VCaP (cell line): ENCODE data around the gene MYPN.
"Not testable (repeated sequence)": the region's sequence is repeated elsewhere in the genome, so short reads cannot be mapped to it uniquely, and the experiment has no call there.

Experiments
- H3K27ac ChIP-seq: fragments of 450-650 bp; 2 replicates; pipeline ENCODE4 v1.5.1; 2017
- TF ChIP-seq, protein P1 (sequence below): fragments of 450-650 bp; conservative IDR thresholded peaks from 2 replicates; pipeline ENCODE4 v1.5.1; 2017; ENCODE audit warnings: mild to moderate bottlenecking, moderate library complexity

Gene MYPN

DNA sequence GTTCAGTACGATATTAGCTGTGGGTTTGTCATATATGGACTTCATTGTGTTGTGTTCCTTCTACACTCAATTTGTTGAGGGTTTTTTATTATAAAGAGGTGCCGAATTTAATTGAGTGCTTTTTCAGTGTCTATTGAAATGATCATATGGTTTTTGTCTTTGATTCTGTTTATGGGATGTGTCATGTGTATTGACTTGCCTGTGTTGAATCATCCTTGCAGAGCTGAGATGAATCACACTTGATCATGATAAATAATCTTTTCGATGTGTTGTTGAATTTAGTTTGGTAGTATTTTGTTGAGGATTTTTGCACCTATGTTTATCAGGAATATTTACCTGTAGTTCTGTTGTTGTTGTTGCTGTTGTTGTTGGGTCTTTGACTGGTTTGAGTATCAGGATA lies 82.8 kb downstream of the MYPN start:
- H3K27ac ChIP-seq = no peak overlapping the region
- TF ChIP-seq, protein P1, sequence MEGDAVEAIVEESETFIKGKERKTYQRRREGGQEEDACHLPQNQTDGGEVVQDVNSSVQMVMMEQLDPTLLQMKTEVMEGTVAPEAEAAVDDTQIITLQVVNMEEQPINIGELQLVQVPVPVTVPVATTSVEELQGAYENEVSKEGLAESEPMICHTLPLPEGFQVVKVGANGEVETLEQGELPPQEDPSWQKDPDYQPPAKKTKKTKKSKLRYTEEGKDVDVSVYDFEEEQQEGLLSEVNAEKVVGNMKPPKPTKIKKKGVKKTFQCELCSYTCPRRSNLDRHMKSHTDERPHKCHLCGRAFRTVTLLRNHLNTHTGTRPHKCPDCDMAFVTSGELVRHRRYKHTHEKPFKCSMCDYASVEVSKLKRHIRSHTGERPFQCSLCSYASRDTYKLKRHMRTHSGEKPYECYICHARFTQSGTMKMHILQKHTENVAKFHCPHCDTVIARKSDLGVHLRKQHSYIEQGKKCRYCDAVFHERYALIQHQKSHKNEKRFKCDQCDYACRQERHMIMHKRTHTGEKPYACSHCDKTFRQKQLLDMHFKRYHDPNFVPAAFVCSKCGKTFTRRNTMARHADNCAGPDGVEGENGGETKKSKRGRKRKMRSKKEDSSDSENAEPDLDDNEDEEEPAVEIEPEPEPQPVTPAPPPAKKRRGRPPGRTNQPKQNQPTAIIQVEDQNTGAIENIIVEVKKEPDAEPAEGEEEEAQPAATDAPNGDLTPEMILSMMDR = no peak

- no peak overlapping the region for H3K27ac ChIP-seq
- TF ChIP-seq, protein P1 = no peak
These were observed 85.0 kb downstream of the MYPN start for GRCh38 chr10:68194290-68194689.

GRCh38 chr10:68195776-68196175 lies 86.5 kb downstream of the MYPN start:
- H3K27ac ChIP-seq = not testable (repeated sequence)

DNA sequence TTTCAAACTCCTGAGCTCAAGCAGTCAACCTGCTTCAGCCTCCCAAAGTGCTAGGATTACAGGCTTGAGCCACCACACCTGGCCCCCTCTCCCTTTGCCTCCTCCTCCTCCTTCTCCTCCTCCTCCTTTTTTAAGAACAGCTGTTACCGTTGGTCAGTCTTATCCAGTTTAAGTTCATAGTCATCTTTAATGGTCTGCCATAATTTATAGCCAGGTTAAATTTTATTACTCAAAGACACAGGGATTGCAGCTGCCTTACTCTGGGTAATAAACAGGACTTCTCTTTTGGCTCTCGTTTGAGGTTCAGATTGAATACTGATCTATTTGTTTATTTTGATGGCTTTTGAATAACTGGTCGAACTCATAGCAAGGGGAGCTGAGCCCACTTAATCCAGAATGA lies 87.4 kb downstream of the MYPN start:
- TF ChIP-seq, protein P1 = no peak
- H3K27ac ChIP-seq = no peak overlapping the region

GRCh38 chr10:68202960-68203353 lies 93.7 kb downstream of the MYPN start:
- H3K27ac ChIP-seq = no peak overlapping the region
- TF ChIP-seq, protein P1 = no peak

GRCh38 chr10:68208424-68209042 lies 99.2 kb downstream of the MYPN start:
- TF ChIP-seq, protein P1 = peak; percentile 83
- no peak overlapping the region for H3K27ac ChIP-seq

GRCh38 chr10:68211669-68212068 lies 102.4 kb downstream of the MYPN start:
- H3K27ac ChIP-seq = no peak overlapping the region
- TF ChIP-seq, protein P1 = no peak

GRCh38 chr10:68212721-68213352 lies 103.5 kb downstream of the MYPN start:
- TF ChIP-seq, protein P1 = peak; percentile 79
- no peak overlapping the region for H3K27ac ChIP-seq
